WI38 (cell line): Measurements from ENCODE around the gene SPTBN2.

Source experiments
- H3K4me3 ChIP-seq: 2 replicates; pipeline ENCODE4 v1.5.1; 2011; ENCODE audit warnings: low read depth, mild to moderate bottlenecking, control low read depth, low read length
- CTCF ChIP-seq: IDR thresholded peaks from 2 replicates; pipeline ENCODE4 v1.5.1; 2012; ENCODE audit warnings: low read depth, mild to moderate bottlenecking, control low read depth, low read length

SPTBN2 gene

GRCh38 chr11:66701432-66702240 lies 27.4 kb downstream of the SPTBN2 start:
- no peak overlapping the region for H3K4me3 ChIP-seq
- TF ChIP-seq CTCF = no peak

GRCh38 chr11:66700742-66701141 lies 28.3 kb downstream of the SPTBN2 start:
- no peak overlapping the region for H3K4me3 ChIP-seq
- no peak for TF ChIP-seq CTCF

GRCh38 chr11:66700337-66700736 lies 28.7 kb downstream of the SPTBN2 start:
- H3K4me3 ChIP-seq = no peak overlapping the region
- TF ChIP-seq CTCF = no peak

GRCh38 chr11:66698491-66698890 lies 30.5 kb downstream of the SPTBN2 start:
- TF ChIP-seq CTCF = no peak
- H3K4me3 ChIP-seq = no peak overlapping the region

- no peak overlapping the region for H3K4me3 ChIP-seq
- TF ChIP-seq CTCF = no peak
Measured at GRCh38 chr11:66697988-66698387, 31.0 kb downstream of the SPTBN2 start.

GRCh38 chr11:66696146-66696545 lies 32.9 kb downstream of the SPTBN2 start:
- no peak for TF ChIP-seq CTCF
- H3K4me3 ChIP-seq = no peak overlapping the region

GRCh38 chr11:66694732-66695207 lies 34.2 kb downstream of the SPTBN2 start:
- no peak overlapping the region for H3K4me3 ChIP-seq
- peak; percentile 98 for TF ChIP-seq CTCF
